Suprapubic skin (tissue), 3 donors: ENCODE results near the gene PRKAR2B.

Source experiments
- CTCF ChIP-seq, 2 donors: fragments of 200-600 bp in 1 of 2; fragments of 450-650 bp in 1 of 2; sonication (generic) in 1 of 2; IDR thresholded peaks; one replicate each; pipeline ENCODE4 v1.5.1; 2016 to 2019; ENCODE audit warnings: antibody characterized with exemption in 2 of 2, mild to moderate bottlenecking in 1 of 2, moderate library complexity in 1 of 2
- EP300 ChIP-seq: sonication (generic); formaldehyde crosslinking; IDR thresholded peaks from one replicate; pipeline ENCODE4 v1.6.1; 2017; ENCODE audit warnings: antibody characterized with exemption

GRCh38 chr7:107009846-107010203, 34.7 kb upstream of the PRKAR2B start:
- TF ChIP-seq EP300 (no peak), CTCF (IDR thresholded peaks at IDR 0.05) (no peak)
